Sigmoid colon (tissue), 7 donors: ENCODE results near the gene PARP15. TPM values are rescaled to one million over a fixed set of nuclear protein-coding genes. Genes with fewer than 3 reads are reported as not detected.

ENCODE experiments used
- DNase-seq: peaks from one replicate; pipeline ENCODE4 v3.0.0-alpha.2; 2019
- H3K27ac ChIP-seq, 4 donors: fragments of 200-600 bp; sonication (generic); one replicate each; pipeline ENCODE4 v1.5.1; 2016 to 2019; ENCODE audit warnings: mild to moderate bottlenecking in 1 of 4
- H3K27me3 ChIP-seq, 3 donors: fragments of 200-600 bp; sonication (generic); one replicate each; pipeline ENCODE4 v1.5.1; 2019; ENCODE audit warnings: mild to moderate bottlenecking in 1 of 3
- H3K36me3 ChIP-seq, 4 donors: fragments of 200-600 bp; sonication (generic); one replicate each; pipeline ENCODE4 v1.5.1; 2016 to 2019
- H3K4me1 ChIP-seq, 4 donors: fragments of 200-600 bp; sonication (generic); one replicate each; pipeline ENCODE4 v1.5.1; 2017 to 2019
- H3K4me3 ChIP-seq, 4 donors: fragments of 200-600 bp; sonication (generic); one replicate each; pipeline ENCODE4 v1.5.1; 2017 to 2019; ENCODE audit warnings: mild to moderate bottlenecking in 2 of 4, moderate library complexity in 1 of 4
- H3K9me3 ChIP-seq, 4 donors: fragments of 200-600 bp in 3 of 4; sonication (generic) in 3 of 4; one replicate each; pipeline versions ENCODE4 v1.5.1 to v1.6.1; 2013 to 2019
- CTCF ChIP-seq, 4 experiments: fragments of 450-650 bp in 3 of 4; fragments of 200-600 bp in 1 of 4; IDR thresholded peaks; one replicate each; pipeline ENCODE4 v1.5.1; 2016 to 2019; ENCODE audit warnings: antibody characterized with exemption in 4 of 4, mild to moderate bottlenecking in 3 of 4, moderate library complexity in 2 of 4
- EP300 ChIP-seq, 4 donors: sonication (generic); formaldehyde crosslinking; IDR thresholded peaks; one replicate each; pipeline ENCODE4 v1.6.1; 2017; ENCODE audit warnings: antibody characterized with exemption in 4 of 4
- POLR2A ChIP-seq, 2 donors: fragments of 450-650 bp; IDR thresholded peaks; one replicate each; pipeline ENCODE4 v1.6.1; 2016; ENCODE audit warnings: antibody characterized with exemption in 2 of 2, mild to moderate bottlenecking in 2 of 2, moderate library complexity in 2 of 2
- POLR2AphosphoS5 ChIP-seq, 4 donors: sonication (generic); formaldehyde crosslinking; IDR thresholded peaks; one replicate each; pipeline ENCODE4 v1.6.1; 2017; ENCODE audit warnings: antibody characterized with exemption in 4 of 4
- WGBS, 2 donors: extraction: QIAGEN DNeasy Blood & Tissue Kit; methylation state at CpG; one replicate each; pipeline ENCODE4 v1.1.7; 2013; 5-methylcytosine and 5-hydroxymethylcytosine counted together
- intact Hi-C: fragments of 100-400 bp; cut with DNase I; formaldehyde crosslinking; loops from one replicate; pipeline ENCODE4 v1.15.1; 2023
- polyA plus RNA-seq, 3 donors: library from polyadenylated mRNA; stranded (reverse); fragments of 200-250 nt; gene quantifications; one replicate each; pipeline ENCODE4 v1.2.3, GENCODE V29; 2013
- total RNA-seq, 4 donors: library from RNA; depleted of rRNA; stranded (reverse); fragments of >200 nt; gene quantifications; one replicate each; pipeline ENCODE4 v1.1.0, GENCODE V29; 2016
- donor health status: healthy with polysubstance abuse.
- donor health status: Bipolar disorder and iron deficiency.
- donor health status: healthy.

PARP15 gene
- total and polyA plus RNA-seq, 7 donors, result 1.1 to 16.8 (median 2.9) TPM; not detected in 1

- no peaks in the 10 kb centered on the region for H3K36me3 ChIP-seq
- no peak overlapping the region for H3K4me3 ChIP-seq
- H3K27ac ChIP-seq, result no peak overlapping the region
- H3K9me3 ChIP-seq, result no peaks in the 10 kb centered on the region
- 26 to 53% methylated on average over 1 of the region's 1 CpG for WGBS, 2 donors
- no peak for TF ChIP-seq EP300 (IDR thresholded peaks at IDR 0.05)
- no peak for DNase-seq
- intact Hi-C loops, result no loop called here
- H3K27me3 ChIP-seq, result no peaks in the 10 kb centered on the region
- H3K4me1 ChIP-seq, result no peaks in the 10 kb centered on the region
Measured at GRCh38 chr3:122627301-122627700, 49.9 kb downstream of the PARP15 start.

GRCh38 chr3:122628567-122628966 is 51.1 kb downstream of the PARP15 start:
- H3K9me3 ChIP-seq, result no peaks in the 10 kb centered on the region
- no peak overlapping the region for H3K27ac ChIP-seq
- 63 to 73% methylated on average over 3 of the region's 3 CpGs for WGBS, 2 donors
- TF ChIP-seq EP300 (IDR thresholded peaks at IDR 0.05) (no peak), CTCF (IDR thresholded peaks at IDR 0.05) (no peak), POLR2AphosphoS5 (IDR thresholded peaks at IDR 0.05) (no peak), POLR2A (IDR thresholded peaks at IDR 0.05) (no peak)
- no peaks in the 10 kb centered on the region for H3K36me3 ChIP-seq
- no peak overlapping the region for H3K4me3 ChIP-seq
- no peak for DNase-seq
- no peaks in the 10 kb centered on the region for H3K27me3 ChIP-seq
- H3K4me1 ChIP-seq, result no peaks in the 10 kb centered on the region
- intact Hi-C loops, result no loop called here

GRCh38 chr3:122629763-122630162 is 52.3 kb downstream of the PARP15 start:
- H3K27ac ChIP-seq, result no peak overlapping the region
- H3K36me3 ChIP-seq, result no peaks in the 10 kb centered on the region
- intact Hi-C loops, result no loop called here
- no peaks in the 10 kb centered on the region for H3K27me3 ChIP-seq
- no peaks in the 10 kb centered on the region for H3K4me1 ChIP-seq
- no peaks in the 10 kb centered on the region for H3K9me3 ChIP-seq
- TF ChIP-seq CTCF (IDR thresholded peaks at IDR 0.05), result no peak
- no peak for TF ChIP-seq POLR2AphosphoS5 (IDR thresholded peaks at IDR 0.05)
- TF ChIP-seq EP300 (IDR thresholded peaks at IDR 0.05), result no peak
- no peak for TF ChIP-seq POLR2A (IDR thresholded peaks at IDR 0.05)
- no peak overlapping the region for H3K4me3 ChIP-seq
- no peak for DNase-seq
- WGBS, 2 donors, result 91 to 93% methylated on average over 1 of the region's 1 CpG

GRCh38 chr3:122635789-122636188 is 58.3 kb downstream of the PARP15 start:
- TF ChIP-seq EP300 (IDR thresholded peaks at IDR 0.05) (no peak), POLR2A (IDR thresholded peaks at IDR 0.05) (no peak), CTCF (IDR thresholded peaks at IDR 0.05) (no peak), POLR2AphosphoS5 (IDR thresholded peaks at IDR 0.05) (no peak)
- Histone ChIP-seq H3K36me3 (no peaks in the 10 kb centered on the region), H3K27ac (no peak overlapping the region), H3K4me1 (no peaks in the 10 kb centered on the region), H3K27me3 (no peaks in the 10 kb centered on the region), H3K9me3 (no peaks in the 10 kb centered on the region), H3K4me3 (no peak overlapping the region)
- intact Hi-C loops, result no loop called here
- WGBS, 2 donors, result 82 to 84% methylated on average over 5 of the region's 5 CpGs
- no peak for DNase-seq

- intact Hi-C loops, result no loop called here
- H3K27ac ChIP-seq, result no peak overlapping the region
- TF ChIP-seq POLR2AphosphoS5 (IDR thresholded peaks at IDR 0.05) (no peak), CTCF (IDR thresholded peaks at IDR 0.05) (no peak), POLR2A (IDR thresholded peaks at IDR 0.05) (no peak), EP300 (IDR thresholded peaks at IDR 0.05) (no peak)
- H3K4me1 ChIP-seq, result no peaks in the 10 kb centered on the region
- DNase-seq, result no peak
- 42 to 76% methylated on average over 3 of the region's 3 CpGs for WGBS, 2 donors
- no peaks in the 10 kb centered on the region for H3K9me3 ChIP-seq
- no peak overlapping the region for H3K4me3 ChIP-seq
- H3K27me3 ChIP-seq, result no peaks in the 10 kb centered on the region
- H3K36me3 ChIP-seq, result no peaks in the 10 kb centered on the region
Measured at GRCh38 chr3:122636697-122637096, 59.2 kb downstream of the PARP15 start.
